Effector memory CD8-positive, alpha-beta T cell (primary cell): ENCODE results near the gene SUCNR1.
"Not testable (repeated sequence)": the region's sequence is repeated elsewhere in the genome, so short reads cannot be mapped to it uniquely, and the experiment has no call there.

Experiments
- ATAC-seq: fragments of 150-1000 bp; cut with Tn5 transposase; replicated peaks from 2 replicates; pipeline ENCODE4 v1.10.0; 2021; ENCODE audit warnings: mild to moderate bottlenecking, moderate library complexity
- DNase-seq, 3 experiments: peaks; one replicate each; pipeline ENCODE4 v3.0.0; 2021
- H3K27ac Mint-ChIP-seq, 2 donors: one replicate each; pipeline ENCODE4 v1.8.0; 2022; ENCODE audit warnings: mild to moderate bottlenecking in 2 of 2, mixed read lengths in 2 of 2, moderate library complexity in 2 of 2
- H3K27me3 Mint-ChIP-seq, 2 donors: one replicate each; pipeline ENCODE4 v1.8.0; 2022; ENCODE audit warnings: mixed read lengths in 2 of 2
- H3K36me3 Mint-ChIP-seq: one replicate; pipeline ENCODE4 v1.8.0; 2022; ENCODE audit warnings: mild to moderate bottlenecking, moderate library complexity, mixed read lengths; ENCODE audit not compliant: insufficient read depth
- H3K4me1 Mint-ChIP-seq, 2 donors: one replicate each; pipeline ENCODE4 v1.8.0; 2022; ENCODE audit warnings: low read depth in 2 of 2, mixed read lengths in 2 of 2
- H3K4me3 Mint-ChIP-seq, 2 donors: one replicate each; pipeline ENCODE4 v1.8.0; 2022; ENCODE audit warnings: mild to moderate bottlenecking in 2 of 2, mixed read lengths in 2 of 2, moderate library complexity in 2 of 2
- H3K9me3 Mint-ChIP-seq, 2 donors: one replicate each; pipeline ENCODE4 v1.8.0; 2022; ENCODE audit warnings: mixed read lengths in 2 of 2
- total RNA-seq, 9 experiments: gene quantifications; one replicate each; lab custom pipeline; 2026; lab: John Stamatoyannopoulos, UW

The SUCNR1 gene
- 0 reads per million in 9 experiments for total RNA-seq

GRCh38 chr3:151873398-151873797 is at the start of gene SUCNR1:
TSS of gene SUCNR1 (plus strand) at chr3:151873643. CDS start at chr3:151879893, 6,250 bp downstream.
- DNase-seq (no peak), ATAC-seq (no peak)
- peaks cover 4 to 6% of the 10 kb centered on the region in 2 donors for H3K27me3 Mint-ChIP-seq
- peaks cover 5 to 8% of the 10 kb centered on the region in 2 donors for H3K4me1 Mint-ChIP-seq
- H3K27ac Mint-ChIP-seq = no peak within 1 kb of the TSS
- H3K4me3 Mint-ChIP-seq = no peak within 1 kb of the TSS
- H3K36me3 Mint-ChIP-seq = no peaks in the 10 kb centered on the region
- no peaks in the 10 kb centered on the region for H3K9me3 Mint-ChIP-seq

GRCh38 chr3:151827816-151828215 is 45.6 kb upstream of the SUCNR1 start:
- Mint-ChIP-seq H3K36me3 (no peaks in the 10 kb centered on the region), H3K9me3 (no peaks in the 10 kb centered on the region), H3K27me3 (peaks cover 19 to 52% of the 10 kb centered on the region in 2 donors), H3K4me3 (no peak overlapping the region), H3K4me1 (no peaks in the 10 kb centered on the region), H3K27ac (no peak overlapping the region)
- no peak for ATAC-seq
- DNase-seq = no peak

- no peak for DNase-seq
- Mint-ChIP-seq H3K4me3 (no peak overlapping the region), H3K27ac (no peak overlapping the region), H3K36me3 (no peaks in the 10 kb centered on the region), H3K9me3 (no peaks in the 10 kb centered on the region), H3K27me3 (peaks cover 18 to 49% of the 10 kb centered on the region in 2 donors), H3K4me1 (no peaks in the 10 kb centered on the region)
- ATAC-seq = no peak
These were observed 37.5 kb upstream of the SUCNR1 start for GRCh38 chr3:151835751-151836525.

- no peak overlapping the region for H3K4me3 Mint-ChIP-seq
- peaks cover 18 to 39% of the 10 kb centered on the region in 2 donors for H3K27me3 Mint-ChIP-seq
- H3K27ac Mint-ChIP-seq = no peak overlapping the region
- H3K9me3 Mint-ChIP-seq = no peaks in the 10 kb centered on the region
- H3K4me1 Mint-ChIP-seq = no peaks in the 10 kb centered on the region
- ATAC-seq (no peak), DNase-seq (no peak)
- no peaks in the 10 kb centered on the region for H3K36me3 Mint-ChIP-seq
These were observed 36.4 kb upstream of the SUCNR1 start for GRCh38 chr3:151837057-151837456.

- ATAC-seq = peak; percentile 51
- H3K9me3 Mint-ChIP-seq = no peaks in the 10 kb centered on the region
- no peaks in the 10 kb centered on the region for H3K36me3 Mint-ChIP-seq
These were observed 34.7 kb upstream of the SUCNR1 start for GRCh38 chr3:151838574-151839312.

GRCh38 chr3:151839313-151839631 is 34.2 kb upstream of the SUCNR1 start:
- H3K9me3 Mint-ChIP-seq = no peaks in the 10 kb centered on the region
- no peaks in the 10 kb centered on the region for H3K4me1 Mint-ChIP-seq
- ATAC-seq = no peak
- H3K36me3 Mint-ChIP-seq = no peaks in the 10 kb centered on the region
- peaks cover 10 to 17% of the 10 kb centered on the region in 2 donors for H3K27me3 Mint-ChIP-seq
- no peak overlapping the region for H3K4me3 Mint-ChIP-seq
- DNase-seq = no peak
- H3K27ac Mint-ChIP-seq = no peak overlapping the region

More at GRCh38 chr3:151838574-151839312, 34.7 kb upstream of the SUCNR1 start:
- Mint-ChIP-seq H3K4me1 (no peaks in the 10 kb centered on the region), H3K27me3 (peaks cover 12 to 22% of the 10 kb centered on the region in 2 donors), H3K27ac (no peak overlapping the region), H3K4me3 (no peak overlapping the region)
- peak; percentile 1 to 13 (median 8) for DNase-seq

- no peak for ATAC-seq
- no peak for DNase-seq
- Mint-ChIP-seq H3K4me3 (no peak overlapping the region), H3K27ac (no peak overlapping the region), H3K27me3 (peaks cover 14 to 15% of the 10 kb centered on the region in 2 donors), H3K9me3 (no peaks in the 10 kb centered on the region), H3K4me1 (no peaks in the 10 kb centered on the region), H3K36me3 (no peaks in the 10 kb centered on the region)
These were observed 31.6 kb upstream of the SUCNR1 start for GRCh38 chr3:151841801-151842200.

GRCh38 chr3:151843275-151843674 is 30.2 kb upstream of the SUCNR1 start:
- no peaks in the 10 kb centered on the region for H3K9me3 Mint-ChIP-seq
- DNase-seq = no peak
- no peak overlapping the region for H3K4me3 Mint-ChIP-seq
- no peak overlapping the region for H3K27ac Mint-ChIP-seq
- ATAC-seq = no peak
- H3K27me3 Mint-ChIP-seq = peaks cover 20 to 21% of the 10 kb centered on the region in 2 donors
- no peaks in the 10 kb centered on the region for H3K4me1 Mint-ChIP-seq
- H3K36me3 Mint-ChIP-seq = no peaks in the 10 kb centered on the region

- H3K27ac Mint-ChIP-seq = no peak overlapping the region
- DNase-seq (no peak), ATAC-seq (no peak)
- no peaks in the 10 kb centered on the region for H3K4me1 Mint-ChIP-seq
- peaks cover 22 to 33% of the 10 kb centered on the region in 2 donors for H3K27me3 Mint-ChIP-seq
- no peaks in the 10 kb centered on the region for H3K36me3 Mint-ChIP-seq
- H3K9me3 Mint-ChIP-seq = peaks cover 2 to 8% of the 10 kb centered on the region in 2 donors
- no peak overlapping the region for H3K4me3 Mint-ChIP-seq
These were observed 28.0 kb upstream of the SUCNR1 start for GRCh38 chr3:151845306-151845905.

GRCh38 chr3:151850065-151850464 is 23.4 kb upstream of the SUCNR1 start:
- peaks cover 7 to 16% of the 10 kb centered on the region in 2 donors for H3K9me3 Mint-ChIP-seq
- not testable (repeated sequence) for H3K36me3 Mint-ChIP-seq, H3K27ac Mint-ChIP-seq, H3K4me3 Mint-ChIP-seq, H3K4me1 Mint-ChIP-seq, ATAC-seq, DNase-seq
- peaks cover 21 to 40% of the 10 kb centered on the region in 2 donors for H3K27me3 Mint-ChIP-seq

GRCh38 chr3:151852074-151852811 is 21.2 kb upstream of the SUCNR1 start:
- Mint-ChIP-seq H3K9me3 (peaks cover 7 to 16% of the 10 kb centered on the region in 2 donors), H3K27ac (no peak overlapping the region), H3K4me1 (no peaks in the 10 kb centered on the region), H3K4me3 (no peak overlapping the region), H3K36me3 (no peaks in the 10 kb centered on the region), H3K27me3 (peaks cover 24 to 43% of the 10 kb centered on the region in 2 donors)
- DNase-seq (no peak), ATAC-seq (no peak)

GRCh38 chr3:151856118-151856517 is 17.3 kb upstream of the SUCNR1 start:
- H3K4me1 Mint-ChIP-seq = no peaks in the 10 kb centered on the region
- H3K27me3 Mint-ChIP-seq = peaks cover 23 to 24% of the 10 kb centered on the region in 2 donors
- H3K27ac Mint-ChIP-seq = no peak overlapping the region

GRCh38 chr3:151856641-151857040 is 16.8 kb upstream of the SUCNR1 start:
- Mint-ChIP-seq H3K27me3 (peaks cover 18 to 24% of the 10 kb centered on the region in 2 donors), H3K9me3 (no peaks in the 10 kb centered on the region), H3K36me3 (no peaks in the 10 kb centered on the region), H3K4me1 (no peaks in the 10 kb centered on the region), H3K4me3 (no peak overlapping the region), H3K27ac (no peak overlapping the region)
- ATAC-seq (no peak), DNase-seq (no peak)

More at GRCh38 chr3:151856118-151856517, 17.3 kb upstream of the SUCNR1 start:
- DNase-seq (no peak), ATAC-seq (no peak)
- Mint-ChIP-seq H3K36me3 (no peaks in the 10 kb centered on the region), H3K4me3 (no peak overlapping the region), H3K9me3 (peaks cover 0 to under 1% of the 10 kb centered on the region in 2 donors)
